Mucosa of rectum (tissue), 2 donors: ENCODE measurements around the gene OR51V1.

Experiments
- H3K27ac ChIP-seq, 2 donors: one replicate each; pipeline ENCODE4 v1.7.0; 2013; ENCODE audit warnings: inconsistent platforms in 2 of 2, low read depth in 2 of 2, low read length in 2 of 2
- H3K27me3 ChIP-seq, 2 donors: one replicate each; pipeline ENCODE4 v1.7.0; 2013; ENCODE audit warnings: low read length in 2 of 2; ENCODE audit not compliant: control insufficient read depth in 2 of 2, insufficient read depth in 2 of 2
- H3K36me3 ChIP-seq, 2 donors: one replicate each; pipeline ENCODE4 v1.7.0; 2013; ENCODE audit warnings: low read length in 2 of 2; ENCODE audit not compliant: control insufficient read depth in 2 of 2, insufficient read depth in 2 of 2
- H3K4me1 ChIP-seq, 2 donors: one replicate each; pipeline ENCODE4 v1.7.0; 2013; ENCODE audit warnings: low read length in 2 of 2, mild to moderate bottlenecking in 1 of 2; ENCODE audit not compliant: control insufficient read depth in 2 of 2, insufficient read depth in 2 of 2
- H3K4me3 ChIP-seq, 2 donors: one replicate each; pipeline ENCODE4 v1.7.0; 2013; ENCODE audit warnings: low read length in 2 of 2
- H3K9ac ChIP-seq, 2 donors: one replicate each; pipeline ENCODE4 v1.7.0; 2013; ENCODE audit warnings: low read length in 2 of 2, low read depth in 1 of 2, mild to moderate bottlenecking in 1 of 2
- H3K9me3 ChIP-seq, 2 donors: one replicate each; pipeline ENCODE4 v1.7.0; 2013; ENCODE audit warnings: low read length in 2 of 2; ENCODE audit not compliant: control insufficient read depth in 2 of 2
- donor health status: healthy.
- donor health status: Normal muscosa, but diverticular disease.

The OR51V1 gene

GRCh38 chr11:5151713-5152153, 48.7 kb downstream of the OR51V1 start:
- no peaks in the 10 kb centered on the region for H3K36me3 ChIP-seq

More at GRCh38 chr11:5151713-5152153, 48.7 kb downstream of the OR51V1 start:
- Histone ChIP-seq H3K9ac (no peak overlapping the region), H3K27me3 (no peaks in the 10 kb centered on the region), H3K4me1 (no peaks in the 10 kb centered on the region), H3K27ac (no peak overlapping the region), H3K9me3 (no peaks in the 10 kb centered on the region), H3K4me3 (no peak overlapping the region)
